ENCODE data around the gene HBA2. TPM values are rescaled to one million over a fixed set of nuclear protein-coding genes. Genes with fewer than 3 reads are reported as not detected.

Gene HBA2
- total and polyA plus RNA-seq, 9 of the 15 experiments (the other 6 are each of a cell fraction or from before 2014, with no cell fraction given): 40.4 to 853 (median 286) TPM

- TF ChIP-seq SAFB (IDR thresholded peaks at IDR 0.05; ENCODE audit: borderline replicate concordance, low read depth, low read length): no peak
- TF ChIP-seq NR2C2 (CRISPR knock-in tag; IDR thresholded peaks at IDR 0.05): no peak
- peak; percentile 21; the same call in 1 of the 2 replicates for TF ChIP-seq NR2C2 (tag; IDR thresholded peaks at IDR 0.05)
- TF ChIP-seq L3MBTL2 (IDR thresholded peaks at IDR 0.05): peak; percentile 77
- peak; percentile 82 for TF ChIP-seq MGA (IDR thresholded peaks at IDR 0.05)
- TF ChIP-seq BRF1 (IDR thresholded peaks at IDR 0.05; ENCODE audit: borderline replicate concordance, extremely low read depth, insufficient read length): no peak
- no peak for TF ChIP-seq ZNF239 (CRISPR knock-in tag; IDR thresholded peaks at IDR 0.05)
- TF ChIP-seq JUNB (CRISPR knock-in tag; conservative IDR thresholded peaks at IDR 0.05): no peak
- TF ChIP-seq ZZZ3 (IDR thresholded peaks at IDR 0.05): no peak
- TF ChIP-seq NFATC3 (IDR thresholded peaks at IDR 0.05): no peak
- TF ChIP-seq, protein P1, sequence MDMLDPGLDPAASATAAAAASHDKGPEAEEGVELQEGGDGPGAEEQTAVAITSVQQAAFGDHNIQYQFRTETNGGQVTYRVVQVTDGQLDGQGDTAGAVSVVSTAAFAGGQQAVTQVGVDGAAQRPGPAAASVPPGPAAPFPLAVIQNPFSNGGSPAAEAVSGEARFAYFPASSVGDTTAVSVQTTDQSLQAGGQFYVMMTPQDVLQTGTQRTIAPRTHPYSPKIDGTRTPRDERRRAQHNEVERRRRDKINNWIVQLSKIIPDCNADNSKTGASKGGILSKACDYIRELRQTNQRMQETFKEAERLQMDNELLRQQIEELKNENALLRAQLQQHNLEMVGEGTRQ (CRISPR knock-in tag; IDR thresholded peaks at IDR 0.05): no peak
- no peak for TF ChIP-seq RBM25 (IDR thresholded peaks at IDR 0.05; ENCODE audit: low read depth, low read length, severe bottlenecking)
- TF ChIP-seq EP400 (IDR thresholded peaks at IDR 0.05): peak; percentile 66
- TF ChIP-seq HDAC8 (tag; IDR thresholded peaks at IDR 0.05): no peak
- no peak for TF ChIP-seq TGIF2 (CRISPR knock-in tag; IDR thresholded peaks at IDR 0.05)
- no peak for TF ChIP-seq POLR2AphosphoS2 (IDR thresholded peaks at IDR 0.05; ENCODE audit: low read length)
- peak in 1 of 2 experiments; percentile 63; a peak in 2 of 4 replicates for TF ChIP-seq HDAC1 (IDR thresholded peaks at IDR 0.05)
Measured at GRCh38 chr16:154217-155030, 18.3 kb upstream of the HBA2 start (continued).
